HG02642 (cell line): ENCODE data around the gene UVRAG.
A peak's percentile ranks its signal among the peaks of the same experiment; 100 is the strongest.

Experiments used
- ATAC-seq: cut with Tn5 transposase; IDR thresholded peaks from one replicate; pipeline ENCODE4 v1.9.1; 2021; ENCODE audit warnings: mild to moderate bottlenecking; ENCODE audit not compliant: unreplicated experiment, poor library complexity

UVRAG gene

GRCh38 chr11:76131142-76131541 lies 316.1 kb downstream of the UVRAG start:
- no peak for ATAC-seq

- no peak for ATAC-seq
Measured at GRCh38 chr11:76131671-76132631, 316.9 kb downstream of the UVRAG start.

- ATAC-seq, result no peak
Measured at GRCh38 chr11:76134239-76134638, 319.2 kb downstream of the UVRAG start.

- no peak for ATAC-seq
Measured at GRCh38 chr11:76135491-76135890, 320.5 kb downstream of the UVRAG start.

- no peak for ATAC-seq
Measured at GRCh38 chr11:76139314-76139713, 324.3 kb downstream of the UVRAG start.

GRCh38 chr11:76140912-76141574 lies 326.0 kb downstream of the UVRAG start:
- no peak for ATAC-seq

- no peak for ATAC-seq
Measured at GRCh38 chr11:76141901-76142588, 327.0 kb downstream of the UVRAG start.

- ATAC-seq, result no peak
Measured at GRCh38 chr11:76143274-76143673, 328.3 kb downstream of the UVRAG start.

- ATAC-seq, result no peak
Measured at GRCh38 chr11:76147106-76147740, 332.2 kb downstream of the UVRAG start.

GRCh38 chr11:76148231-76148630 lies 333.2 kb downstream of the UVRAG start:
- ATAC-seq, result no peak

GRCh38 chr11:76148941-76149613 lies 334.1 kb downstream of the UVRAG start:
- no peak for ATAC-seq

- ATAC-seq, result no peak
Measured at GRCh38 chr11:76149713-76150112, 334.7 kb downstream of the UVRAG start.

GRCh38 chr11:76150141-76150540 lies 335.1 kb downstream of the UVRAG start:
- no peak for ATAC-seq

- no peak for ATAC-seq
Measured at GRCh38 chr11:76151556-76152085, 336.6 kb downstream of the UVRAG start.

GRCh38 chr11:76152086-76152681 lies 337.2 kb downstream of the UVRAG start:
- ATAC-seq, result peak; percentile 70

- peak; percentile 50 for ATAC-seq
Measured at GRCh38 chr11:76152741-76153570, 337.9 kb downstream of the UVRAG start.

- ATAC-seq, result no peak
Measured at GRCh38 chr11:76153571-76153923, 338.5 kb downstream of the UVRAG start.

GRCh38 chr11:76155500-76156227 lies 340.7 kb downstream of the UVRAG start:
- ATAC-seq, result no peak
